ENCODE results near the gene TOM1L2.

TOM1L2 gene

GRCh38 chr17:17844500-17844899 lies 127.7 kb downstream of the TOM1L2 start:
- DNase-seq, result no peak

- DNase-seq, result no peak
Observed at GRCh38 chr17:17844079-17844478, 128.1 kb downstream of the TOM1L2 start.

- DNase-seq, result no peak
Observed at GRCh38 chr17:17843096-17843495, 129.1 kb downstream of the TOM1L2 start.

- DNase-seq, result no peak
Observed at GRCh38 chr17:17842111-17842876, 129.9 kb downstream of the TOM1L2 start.

GRCh38 chr17:17841601-17842025 lies 130.6 kb downstream of the TOM1L2 start:
- DNase-seq, result peak; percentile 47

GRCh38 chr17:17840751-17841591 lies 131.2 kb downstream of the TOM1L2 start:
- peak; percentile 81 for DNase-seq

- peak; percentile 92 for DNase-seq
Observed at GRCh38 chr17:17839791-17840707, 132.2 kb downstream of the TOM1L2 start.

GRCh38 chr17:17837966-17838962 lies 133.9 kb downstream of the TOM1L2 start:
- peak; percentile 80 for DNase-seq

- DNase-seq, result no peak
Observed at GRCh38 chr17:17837380-17837821, 134.8 kb downstream of the TOM1L2 start.

- DNase-seq, result peak; percentile 78
Observed at GRCh38 chr17:17836818-17837379, 135.3 kb downstream of the TOM1L2 start, which contains the start of gene SREBF1. Gene SREBF1 (minus strand): TSS chr17:17836986. CDS start chr17:17836817, 169 bp downstream.

GRCh38 chr17:17836250-17836817 lies 135.9 kb downstream of the TOM1L2 start:
- DNase-seq, result peak; percentile 98

GRCh38 chr17:17835415-17836249 lies 136.6 kb downstream of the TOM1L2 start:
- no peak for DNase-seq

- DNase-seq, result no peak
Observed at GRCh38 chr17:17834974-17835373, 137.2 kb downstream of the TOM1L2 start.

- peak; percentile 59 for DNase-seq
Observed at GRCh38 chr17:17833658-17834357, 138.4 kb downstream of the TOM1L2 start.

- no peak for DNase-seq
Observed at GRCh38 chr17:17832032-17832363, 140.2 kb downstream of the TOM1L2 start.

GRCh38 chr17:17831208-17832031 lies 140.8 kb downstream of the TOM1L2 start:
- no peak for DNase-seq

GRCh38 chr17:17830740-17831207 lies 141.4 kb downstream of the TOM1L2 start:
- DNase-seq, result no peak

GRCh38 chr17:17830269-17830567 lies 142.0 kb downstream of the TOM1L2 start:
- DNase-seq, result no peak

All from hematopoietic multipotent progenitor cell treated with erythropoietin and hydrocortisone succinate and interleukin-3 and kit ligand, for 6 days (in vitro differentiated cells).